ENCODE measurements around the gene TRIM17. TPM values are rescaled to one million over a fixed set of nuclear protein-coding genes. Genes with fewer than 3 reads are reported as not detected.

The TRIM17 gene
- total RNA-seq, 1 donor from 2014 or later: 1.5 TPM

DNA sequence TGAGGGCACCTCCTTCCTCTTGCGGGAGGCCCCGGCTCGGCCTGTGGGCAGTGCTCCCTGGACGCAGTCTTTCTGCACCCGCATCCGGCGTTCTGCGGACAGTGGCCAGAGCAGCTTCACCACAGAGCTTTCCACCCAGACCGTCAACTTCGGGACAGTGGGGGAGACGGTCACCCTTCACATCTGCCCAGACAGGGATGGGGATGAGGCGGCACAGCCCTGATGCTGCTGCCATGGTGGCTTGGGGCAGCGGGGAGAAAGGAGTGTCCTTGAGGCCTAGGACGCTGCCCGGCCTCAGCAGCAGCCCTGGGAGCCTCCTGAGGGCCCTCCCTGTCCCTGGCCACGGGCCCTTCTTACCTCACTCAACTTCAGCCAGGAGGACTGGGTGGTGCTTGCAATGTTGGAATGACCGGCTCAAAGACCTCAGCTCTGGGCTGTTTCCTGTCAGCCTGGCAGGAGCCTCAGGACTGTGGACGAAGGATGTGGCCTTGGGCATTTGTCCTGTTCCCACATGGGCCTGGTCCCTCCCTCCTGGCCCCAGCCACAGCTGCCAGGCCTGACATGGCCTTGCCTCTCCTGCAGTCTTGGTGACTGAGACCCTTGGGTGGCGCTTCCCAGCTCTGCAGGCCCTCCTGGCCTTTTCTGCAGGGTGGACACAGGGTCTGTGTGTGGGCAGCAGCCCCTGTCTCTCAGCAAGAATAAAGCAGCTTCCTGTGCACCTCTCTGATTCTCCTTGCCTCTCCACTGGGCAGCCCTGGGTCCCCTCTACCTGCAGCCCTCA is 55.9 kb downstream of the TRIM17 start:
- Histone ChIP-seq H3K36me3 (ENCODE audit: insufficient read depth, low read length) (no peaks in the 10 kb centered on the region), H3K9ac (ENCODE audit: low read length) (no peak overlapping the region), H2AFZ (ENCODE audit: low read depth, low read length) (no peak overlapping the region), H3K27ac (ENCODE audit: low read depth, low read length) (no peak overlapping the region), H3K4me2 (ENCODE audit: low read length) (no peak overlapping the region), H3K79me2 (ENCODE audit: insufficient read depth, low read length) (no peaks in the 10 kb centered on the region), H4K20me1 (ENCODE audit: insufficient read depth, low read length) (no peaks in the 10 kb centered on the region), H3K4me1 (ENCODE audit: insufficient read depth, low read length) (no peaks in the 10 kb centered on the region), H3K4me3 (ENCODE audit: insufficient read depth, low read depth, low read length) (no peak overlapping the region), H3K9me3 (ENCODE audit: insufficient read depth, low read depth, low read length) (peaks cover 4% of the 10 kb centered on the region), H3K27me3 (ENCODE audit: insufficient read depth, low read length) (no peaks in the 10 kb centered on the region)
- H3K27me3 Mint-ChIP-seq (ENCODE audit: low read depth, unreplicated experiment): peaks cover 13% of the 10 kb centered on the region
- no peak for DNase-seq (ENCODE audit: low read depth)
- H3K4me3 Mint-ChIP-seq (ENCODE audit: unreplicated experiment): no peak overlapping the region
- FAIRE-seq: no peak
- H3K36me3 Mint-ChIP-seq (ENCODE audit: low read depth, unreplicated experiment): peaks cover 5% of the 10 kb centered on the region
- H3K27ac Mint-ChIP-seq (ENCODE audit: unreplicated experiment): no peak overlapping the region
- TF ChIP-seq, protein P1, sequence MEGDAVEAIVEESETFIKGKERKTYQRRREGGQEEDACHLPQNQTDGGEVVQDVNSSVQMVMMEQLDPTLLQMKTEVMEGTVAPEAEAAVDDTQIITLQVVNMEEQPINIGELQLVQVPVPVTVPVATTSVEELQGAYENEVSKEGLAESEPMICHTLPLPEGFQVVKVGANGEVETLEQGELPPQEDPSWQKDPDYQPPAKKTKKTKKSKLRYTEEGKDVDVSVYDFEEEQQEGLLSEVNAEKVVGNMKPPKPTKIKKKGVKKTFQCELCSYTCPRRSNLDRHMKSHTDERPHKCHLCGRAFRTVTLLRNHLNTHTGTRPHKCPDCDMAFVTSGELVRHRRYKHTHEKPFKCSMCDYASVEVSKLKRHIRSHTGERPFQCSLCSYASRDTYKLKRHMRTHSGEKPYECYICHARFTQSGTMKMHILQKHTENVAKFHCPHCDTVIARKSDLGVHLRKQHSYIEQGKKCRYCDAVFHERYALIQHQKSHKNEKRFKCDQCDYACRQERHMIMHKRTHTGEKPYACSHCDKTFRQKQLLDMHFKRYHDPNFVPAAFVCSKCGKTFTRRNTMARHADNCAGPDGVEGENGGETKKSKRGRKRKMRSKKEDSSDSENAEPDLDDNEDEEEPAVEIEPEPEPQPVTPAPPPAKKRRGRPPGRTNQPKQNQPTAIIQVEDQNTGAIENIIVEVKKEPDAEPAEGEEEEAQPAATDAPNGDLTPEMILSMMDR (IDR thresholded peaks at IDR 0.05; ENCODE audit: insufficient read depth, low read depth, low read length): no peak
- TF ChIP-seq EZH2 (IDR thresholded peaks at IDR 0.05; ENCODE audit: insufficient read depth, low read length): no peak
- H3K4me1 Mint-ChIP-seq (ENCODE audit: low read depth, unreplicated experiment): no peaks in the 10 kb centered on the region
- no peaks in the 10 kb centered on the region for H3K9me3 Mint-ChIP-seq (ENCODE audit: unreplicated experiment)

- H3K36me3 ChIP-seq (ENCODE audit: insufficient read depth, low read length): no peaks in the 10 kb centered on the region
- DNase-seq (ENCODE audit: low read depth) (no peak), FAIRE-seq (no peak)
- Mint-ChIP-seq H3K4me3 (ENCODE audit: unreplicated experiment) (no peak overlapping the region), H3K4me1 (ENCODE audit: low read depth, unreplicated experiment) (no peaks in the 10 kb centered on the region), H3K27me3 (ENCODE audit: low read depth, unreplicated experiment) (peaks cover 13% of the 10 kb centered on the region), H3K27ac (ENCODE audit: unreplicated experiment) (no peak overlapping the region), H3K9me3 (ENCODE audit: unreplicated experiment) (no peaks in the 10 kb centered on the region), H3K36me3 (ENCODE audit: low read depth, unreplicated experiment) (peaks cover 5% of the 10 kb centered on the region)
- H4K20me1 ChIP-seq (ENCODE audit: insufficient read depth, low read length): no peaks in the 10 kb centered on the region
- H3K27ac ChIP-seq (ENCODE audit: low read depth, low read length): no peak overlapping the region
- TF ChIP-seq EZH2 (IDR thresholded peaks at IDR 0.05; ENCODE audit: insufficient read depth, low read length): no peak
- TF ChIP-seq, protein P1 (IDR thresholded peaks at IDR 0.05; ENCODE audit: insufficient read depth, low read depth, low read length): no peak
- no peaks in the 10 kb centered on the region for H3K4me1 ChIP-seq (ENCODE audit: insufficient read depth, low read length)
- no peak overlapping the region for H2AFZ ChIP-seq (ENCODE audit: low read depth, low read length)
- no peaks in the 10 kb centered on the region for H3K79me2 ChIP-seq (ENCODE audit: insufficient read depth, low read length)
- peaks cover 4% of the 10 kb centered on the region for H3K9me3 ChIP-seq (ENCODE audit: insufficient read depth, low read depth, low read length)
- no peaks in the 10 kb centered on the region for H3K27me3 ChIP-seq (ENCODE audit: insufficient read depth, low read length)
- no peak overlapping the region for H3K4me2 ChIP-seq (ENCODE audit: low read length)
- no peak overlapping the region for H3K9ac ChIP-seq (ENCODE audit: low read length)
- no peak overlapping the region for H3K4me3 ChIP-seq (ENCODE audit: insufficient read depth, low read depth, low read length)
Observed at GRCh38 chr1:228359613-228360532, 56.8 kb downstream of the TRIM17 start.

All from astrocyte (in vitro differentiated cells and primary cell).